ENCODE measurements around the gene C19orf25. TPM values are rescaled to one million over a fixed set of nuclear protein-coding genes. Genes with fewer than 3 reads are reported as not detected.

C19orf25 gene
- total and polyA plus RNA-seq, 11 donors: 9.4 to 29.2 (median 16.0) TPM

GRCh38 chr19:1471515-1472160, 7.4 kb downstream of the C19orf25 start:
- peaks cover 20 to 76% (median 47%) of the 10 kb centered on the region in 12 donors for H3K4me1 ChIP-seq
- ATAC-seq (no peak), DNase-seq (peak in 1 of 5 donors; percentile 20)
- H3K36me3 ChIP-seq: peaks cover 0 to 22% (median 0%) of the 10 kb centered on the region in 9 donors
- H3K27me3 ChIP-seq: peaks cover 26 to 69% (median 50%) of the 10 kb centered on the region in 9 donors
- no peak overlapping the region for H3K27ac ChIP-seq
- WGBS, 4 donors: 27 to 47% (median 38%) methylated on average over 16 to 24 of the region's 24 CpGs
- peak overlapping the region in 4 of 12 donors; percentile 57 to 66 (median 64) for H3K4me3 ChIP-seq
- intact Hi-C loops (cut with DNase I): no loop called here
- no peaks in the 10 kb centered on the region for H3K9me3 ChIP-seq
- peak in 1 of 12 donors; percentile 17 for TF ChIP-seq CTCF (IDR thresholded peaks at IDR 0.05)
- TF ChIP-seq POLR2A (IDR thresholded peaks at IDR 0.05): no peak

- TF ChIP-seq POLR2A (IDR thresholded peaks at IDR 0.05) (no peak), CTCF (IDR thresholded peaks at IDR 0.05) (no peak)
- no peak overlapping the region for H3K27ac ChIP-seq
- H3K4me1 ChIP-seq: peaks cover 20 to 82% (median 53%) of the 10 kb centered on the region in 12 donors
- no peaks in the 10 kb centered on the region for H3K9me3 ChIP-seq
- H3K36me3 ChIP-seq: peaks cover 0 to 17% (median 0%) of the 10 kb centered on the region in 9 donors
- DNase-seq (peak in 1 of 5 donors; percentile 19), ATAC-seq (peak in 1 of 4 donors; percentile 3)
- H3K4me3 ChIP-seq: peak overlapping the region; percentile 27 to 66 (median 56)
- WGBS, 4 donors: 3 to 31% (median 7%) methylated on average over 9 to 28 of the region's 28 CpGs
- H3K27me3 ChIP-seq: peaks cover 31 to 74% (median 55%) of the 10 kb centered on the region in 9 donors
- intact Hi-C loops (cut with DNase I): no loop called here
Measured at GRCh38 chr19:1471010-1471514, 8.0 kb downstream of the C19orf25 start.

- Histone ChIP-seq H3K9me3 (no peaks in the 10 kb centered on the region), H3K36me3 (peaks cover 0 to 11% (median 0%) of the 10 kb centered on the region in 9 donors), H3K27ac (peak overlapping the region in 2 of 12 donors; percentile 9 to 34), H3K4me1 (peaks cover 20 to 88% (median 59%) of the 10 kb centered on the region in 12 donors), H3K4me3 (peak overlapping the region; percentile 27 to 66 (median 56)), H3K27me3 (peaks cover 31 to 80% (median 57%) of the 10 kb centered on the region in 9 donors)
- ATAC-seq (peak in 3 of 4 donors; percentile 33 to 47 (median 41)), DNase-seq (peak in 3 of 5 donors; percentile 54 to 64 (median 59))
- intact Hi-C loops (cut with DNase I): no loop called here
- WGBS, 4 donors: 0 to 1% (median 1%) methylated on average over 3 to 67 of the region's 67 CpGs
- TF ChIP-seq POLR2A (IDR thresholded peaks at IDR 0.05) (no peak), CTCF (IDR thresholded peaks at IDR 0.05) (no peak)
Measured at GRCh38 chr19:1470305-1471009, 8.6 kb downstream of the C19orf25 start.

GRCh38 chr19:1470055-1470304, 9.0 kb downstream of the C19orf25 start:
- 2 to 8% (median 4%) methylated on average over 9 to 22 of the region's 22 CpGs for WGBS, 4 donors
- Histone ChIP-seq H3K4me1 (peaks cover 20 to 93% (median 63%) of the 10 kb centered on the region in 12 donors), H3K4me3 (peak overlapping the region; percentile 27 to 66 (median 56)), H3K27me3 (peaks cover 31 to 85% (median 57%) of the 10 kb centered on the region in 9 donors), H3K36me3 (peaks cover 0 to 6% (median 0%) of the 10 kb centered on the region in 9 donors), H3K27ac (peak overlapping the region in 1 of 12 donors; percentile 34), H3K9me3 (no peaks in the 10 kb centered on the region)
- DNase-seq (peak in 1 of 5 donors; percentile 30), ATAC-seq (peak in 2 of 4 donors; percentile 1 to 18)
- intact Hi-C loops (cut with DNase I): no loop called here
- TF ChIP-seq CTCF (IDR thresholded peaks at IDR 0.05) (no peak), POLR2A (IDR thresholded peaks at IDR 0.05) (no peak)

Measured in heart left ventricle (tissue), 16 donors.